Measurements from ENCODE around the gene ITGA11. TPM values are rescaled to one million over a fixed set of nuclear protein-coding genes. Genes with fewer than 3 reads are reported as not detected.

The ITGA11 gene
- total RNA-seq, 4 donors from 2014 or later = 2.5 to 8.4 (median 5.6) TPM

DNA sequence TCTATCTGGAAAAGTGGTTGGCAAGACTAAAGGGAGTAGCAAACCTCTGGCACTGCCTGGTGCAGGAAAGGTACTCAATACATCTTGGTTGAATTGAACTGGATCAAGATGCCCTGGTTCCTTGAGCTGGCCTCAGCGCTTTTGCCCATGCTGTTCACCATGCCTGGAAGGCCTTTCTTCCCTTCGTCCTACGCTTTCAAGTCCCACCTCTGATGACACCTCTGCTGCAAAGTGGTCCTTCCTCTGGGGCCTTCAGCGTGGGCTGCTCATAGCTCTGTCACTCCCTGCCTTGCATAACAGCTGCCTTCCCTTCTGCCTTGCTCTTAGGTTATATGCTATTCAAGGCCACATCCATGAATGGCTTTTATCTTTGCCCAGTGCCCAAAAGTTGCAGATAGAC, 23.0 kb downstream of the ITGA11 start:
- TF ChIP-seq, protein P1, sequence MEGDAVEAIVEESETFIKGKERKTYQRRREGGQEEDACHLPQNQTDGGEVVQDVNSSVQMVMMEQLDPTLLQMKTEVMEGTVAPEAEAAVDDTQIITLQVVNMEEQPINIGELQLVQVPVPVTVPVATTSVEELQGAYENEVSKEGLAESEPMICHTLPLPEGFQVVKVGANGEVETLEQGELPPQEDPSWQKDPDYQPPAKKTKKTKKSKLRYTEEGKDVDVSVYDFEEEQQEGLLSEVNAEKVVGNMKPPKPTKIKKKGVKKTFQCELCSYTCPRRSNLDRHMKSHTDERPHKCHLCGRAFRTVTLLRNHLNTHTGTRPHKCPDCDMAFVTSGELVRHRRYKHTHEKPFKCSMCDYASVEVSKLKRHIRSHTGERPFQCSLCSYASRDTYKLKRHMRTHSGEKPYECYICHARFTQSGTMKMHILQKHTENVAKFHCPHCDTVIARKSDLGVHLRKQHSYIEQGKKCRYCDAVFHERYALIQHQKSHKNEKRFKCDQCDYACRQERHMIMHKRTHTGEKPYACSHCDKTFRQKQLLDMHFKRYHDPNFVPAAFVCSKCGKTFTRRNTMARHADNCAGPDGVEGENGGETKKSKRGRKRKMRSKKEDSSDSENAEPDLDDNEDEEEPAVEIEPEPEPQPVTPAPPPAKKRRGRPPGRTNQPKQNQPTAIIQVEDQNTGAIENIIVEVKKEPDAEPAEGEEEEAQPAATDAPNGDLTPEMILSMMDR (IDR thresholded peaks at IDR 0.05; ENCODE audit: low read depth) = no peak

DNA sequence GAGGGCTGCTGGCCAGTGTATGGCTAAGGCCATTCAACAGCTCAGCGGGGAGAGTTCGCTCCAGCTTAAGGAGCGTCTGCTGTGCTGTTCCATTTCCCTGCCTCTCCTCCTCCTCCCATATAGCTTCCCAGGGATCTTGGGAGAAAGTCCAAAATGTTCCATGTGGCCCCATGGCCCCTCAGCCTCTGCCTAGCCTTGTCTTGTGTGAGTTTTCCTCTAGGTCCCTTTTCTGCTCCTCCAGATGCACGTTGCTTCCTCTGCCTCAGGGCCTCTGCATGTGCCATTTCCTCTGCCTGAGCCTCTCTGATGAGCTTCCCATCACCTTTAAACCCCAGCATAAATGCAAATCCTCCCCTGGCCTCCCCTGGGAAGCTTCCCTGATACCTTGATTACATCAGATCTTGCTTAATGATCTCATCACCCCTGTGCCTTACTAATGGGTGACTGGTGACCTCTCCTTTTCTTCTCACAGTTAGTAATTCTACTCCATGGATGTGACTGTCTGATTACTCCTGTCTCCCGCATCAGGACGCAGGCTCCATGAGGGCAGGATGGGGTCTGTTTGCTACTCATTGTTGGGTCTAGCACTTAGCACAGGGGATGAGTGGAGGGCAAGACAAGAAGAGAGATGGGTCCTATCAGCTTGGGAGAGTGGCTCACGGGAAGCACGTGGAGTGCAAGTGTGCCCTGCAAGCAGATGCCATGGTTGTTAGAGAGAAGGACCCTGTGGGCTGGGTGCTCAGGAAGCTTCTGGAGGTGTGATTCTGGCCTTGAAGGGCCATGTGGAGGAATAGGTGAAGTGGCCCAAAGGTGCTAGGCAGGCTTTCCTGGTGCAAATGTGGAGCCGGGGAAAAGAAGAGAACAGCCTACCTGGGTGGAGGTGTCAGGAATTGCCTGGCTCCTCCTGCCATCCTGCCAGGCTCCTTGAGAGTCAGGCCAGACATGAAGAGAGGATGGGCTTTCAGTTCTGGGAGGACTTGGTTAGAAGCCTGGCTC, 23.8 kb downstream of the ITGA11 start:
- TF ChIP-seq, protein P1 (IDR thresholded peaks at IDR 0.05; ENCODE audit: low read depth) = no peak

DNA sequence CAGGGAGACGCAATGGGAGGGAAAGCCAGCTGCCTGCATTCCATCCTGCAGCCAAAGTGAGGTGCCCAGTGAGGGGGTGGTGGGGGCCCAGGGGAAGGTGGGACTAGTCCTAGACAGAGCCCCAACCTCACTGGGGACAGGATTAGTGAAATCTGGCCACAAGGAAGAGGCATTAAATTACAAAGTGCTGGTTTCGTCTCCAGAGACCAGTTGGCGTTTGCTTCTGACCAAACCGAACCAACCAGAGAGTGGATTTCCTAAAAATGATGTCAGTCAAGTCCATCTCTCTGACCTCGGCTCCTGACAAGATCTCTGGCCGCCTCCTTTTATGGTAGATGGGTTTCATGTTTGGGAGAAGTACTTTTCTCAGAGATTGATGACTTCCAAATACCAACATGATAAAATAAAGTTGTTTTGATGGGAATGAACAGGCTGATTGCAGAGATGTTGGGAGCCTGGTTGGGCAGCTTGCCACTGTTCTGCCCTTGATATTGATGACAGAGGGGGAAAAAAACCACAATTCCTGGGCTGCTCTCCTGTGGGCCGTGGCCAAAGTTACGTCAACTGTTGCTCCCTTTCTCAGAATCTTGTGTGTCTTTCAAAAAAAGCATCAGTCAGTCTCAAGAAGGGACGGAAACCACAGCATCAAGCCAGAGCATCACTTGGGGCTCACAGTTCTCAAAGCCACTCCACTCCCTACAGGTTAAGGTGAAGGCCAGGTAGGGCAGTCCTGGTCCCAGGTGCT, 24.6 kb downstream of the ITGA11 start:
- TF ChIP-seq, protein P1 (IDR thresholded peaks at IDR 0.05; ENCODE audit: low read depth) = no peak

DNA sequence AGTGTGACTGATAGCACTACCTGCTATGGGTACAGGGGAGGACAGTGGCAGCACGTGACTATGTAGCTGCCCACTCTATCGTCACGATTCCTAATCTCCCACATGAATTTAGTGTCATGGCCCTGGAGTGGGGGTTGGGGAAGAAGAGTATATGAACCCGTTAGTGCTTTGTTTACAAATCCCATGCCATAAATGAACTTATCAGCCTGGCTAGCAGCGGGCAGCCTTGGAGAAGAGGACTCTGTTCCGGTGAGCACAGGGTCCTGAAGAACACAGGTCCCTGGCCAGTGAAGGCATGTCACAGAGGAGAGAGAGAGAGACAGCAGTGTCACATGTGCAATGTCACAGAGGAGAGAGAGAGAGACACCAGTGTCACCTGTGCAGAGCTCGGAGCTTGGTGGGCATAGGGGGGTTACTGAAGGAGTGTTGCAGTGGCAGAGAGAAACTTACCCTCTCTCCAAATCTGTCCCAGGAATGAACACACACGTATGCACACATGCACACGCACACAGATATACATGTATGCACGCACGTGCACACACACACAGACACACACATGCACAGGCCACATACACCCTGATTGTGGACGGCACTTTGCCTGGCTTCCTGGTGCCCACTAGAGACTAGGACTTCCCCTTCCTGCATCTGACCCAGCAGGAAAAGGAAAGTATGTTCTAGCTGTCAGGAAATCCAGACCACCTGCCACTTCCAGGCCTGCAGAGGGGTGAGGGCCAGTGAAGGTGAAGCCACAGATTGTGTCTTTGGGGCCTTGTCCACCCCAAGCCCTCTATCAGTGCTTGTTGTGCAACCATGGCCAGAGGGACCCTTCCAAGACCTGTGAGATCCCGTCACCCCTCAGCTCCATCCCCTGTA, 26.3 kb downstream of the ITGA11 start:
- TF ChIP-seq, protein P1 (IDR thresholded peaks at IDR 0.05; ENCODE audit: low read depth) = no peak

DNA sequence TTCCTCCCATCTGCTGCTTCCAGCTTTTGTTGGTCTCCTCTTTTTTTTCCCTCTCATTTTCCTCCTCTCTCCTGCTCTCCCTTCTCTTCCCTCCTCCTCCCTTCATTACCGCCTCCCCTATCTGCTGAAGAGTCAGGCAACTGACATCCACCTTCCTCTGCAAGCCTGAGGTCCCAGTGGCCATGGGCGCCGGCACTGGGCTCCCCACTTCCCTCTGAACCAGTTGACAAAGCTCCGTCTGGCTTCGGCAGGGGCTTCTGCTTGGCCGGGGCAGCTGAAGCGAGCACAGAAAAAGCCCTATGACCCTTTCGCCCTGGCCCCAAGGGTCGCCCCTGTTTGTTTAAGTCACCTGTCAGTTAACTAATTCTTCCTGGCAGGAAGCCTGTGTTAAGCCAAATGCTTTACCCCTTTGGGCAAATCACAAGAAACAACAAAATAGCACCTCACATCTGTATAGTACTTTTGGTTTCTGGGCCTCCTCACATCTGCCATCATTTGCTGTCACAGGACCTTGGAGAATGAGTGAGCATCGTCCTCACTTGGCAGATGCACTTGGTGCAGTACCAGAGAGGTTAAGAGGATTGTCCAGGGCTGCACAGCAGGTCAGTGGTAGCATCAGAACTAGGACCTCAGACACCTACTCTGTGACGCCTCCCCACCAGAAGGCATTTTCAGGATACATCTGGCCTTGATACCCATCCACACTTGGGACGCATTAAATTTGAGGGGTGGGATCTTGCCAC, 27.7 kb downstream of the ITGA11 start:
- TF ChIP-seq, protein P1 (IDR thresholded peaks at IDR 0.05; ENCODE audit: low read depth) = no peak

DNA sequence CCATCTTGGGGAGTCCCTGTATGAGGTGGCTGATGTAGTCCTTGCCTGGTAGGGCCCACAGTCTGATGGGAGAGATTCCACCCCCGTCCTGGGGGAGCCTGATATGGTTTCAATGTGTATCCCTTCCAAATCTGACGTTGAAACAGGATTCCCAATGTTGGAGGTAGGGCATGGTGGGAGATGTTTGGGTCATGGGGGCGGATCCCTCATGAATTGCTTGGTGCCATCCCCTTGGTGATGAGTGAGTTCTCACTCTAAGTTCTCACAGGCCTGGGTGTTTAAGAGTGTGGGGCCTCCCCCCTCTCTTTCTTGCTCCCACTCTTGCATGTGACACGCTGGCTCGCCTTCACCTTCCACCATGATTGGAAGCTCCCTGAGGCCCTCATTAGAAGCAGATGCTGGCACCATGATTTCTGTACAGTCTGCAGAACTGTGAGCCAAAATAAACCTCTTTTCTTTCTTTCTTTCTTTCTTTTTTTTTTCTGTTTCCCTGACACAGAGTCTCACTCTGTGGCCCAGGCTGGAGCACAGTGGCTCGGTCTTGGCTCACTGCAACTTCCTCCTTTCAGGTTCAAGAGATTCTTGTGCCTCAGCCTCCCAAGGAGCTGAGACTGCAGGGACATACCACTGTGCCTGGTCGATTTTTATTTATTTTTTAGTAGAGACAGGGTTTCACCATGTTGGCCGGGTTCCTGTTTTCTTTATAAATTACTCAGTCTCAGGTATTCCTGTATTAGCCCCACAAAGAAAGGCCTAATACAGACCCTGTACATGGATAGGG, 28.6 kb downstream of the ITGA11 start:
- TF ChIP-seq, protein P1 (IDR thresholded peaks at IDR 0.05; ENCODE audit: low read depth) = no peak
